Loucy (cell line): ENCODE measurements around the gene CCDC158.
A peak's percentile ranks its signal among the peaks of the same experiment; 100 is the strongest.

Source experiments
- H2AFZ ChIP-seq: fragments of 200-600 bp; sonication (generic); 2 replicates; pipeline ENCODE4 v1.6.0; 2016; ENCODE audit warnings: antibody characterized with exemption, mild to moderate bottlenecking, low read length, moderate library complexity
- H3F3A ChIP-seq: fragments of 200-600 bp; 2 replicates; pipeline ENCODE4 v1.6.0; 2016; ENCODE audit warnings: antibody characterized with exemption, low read depth, mild to moderate bottlenecking
- H3K27me3 ChIP-seq: fragments of 200-600 bp; sonication (generic); 2 replicates; pipeline ENCODE4 v1.6.1; 2014; ENCODE audit warnings: low read length, mild to moderate bottlenecking; ENCODE audit not compliant: insufficient read depth, poor library complexity, severe bottlenecking
- H3K36me3 ChIP-seq: fragments of 200-600 bp; sonication (generic); 2 replicates; pipeline ENCODE4 v1.6.1; 2016; ENCODE audit warnings: low read length; ENCODE audit not compliant: insufficient read depth
- H3K4me1 ChIP-seq: fragments of 200-600 bp; sonication (generic); 2 replicates; pipeline ENCODE4 v1.5.1; 2014; ENCODE audit warnings: low read length, mild to moderate bottlenecking; ENCODE audit not compliant: insufficient read depth, poor library complexity, severe bottlenecking
- H3K4me2 ChIP-seq: fragments of 200-600 bp; sonication (generic); 2 replicates; pipeline ENCODE4 v1.6.0; 2014; ENCODE audit warnings: antibody characterized with exemption, low read length, low read depth, mild to moderate bottlenecking; ENCODE audit not compliant: poor library complexity, severe bottlenecking
- H3K4me3 ChIP-seq: fragments of 200-600 bp; sonication (generic); 2 replicates; pipeline ENCODE4 v1.5.1; 2014; ENCODE audit warnings: low read length, mild to moderate bottlenecking, mixed read lengths; ENCODE audit not compliant: poor library complexity, severe bottlenecking
- H3K79me2 ChIP-seq: fragments of 200-600 bp; sonication (generic); 2 replicates; pipeline ENCODE4 v1.6.1; 2014; ENCODE audit warnings: low read length; ENCODE audit not compliant: insufficient read depth
- H3K9ac ChIP-seq: fragments of 200-600 bp; sonication (generic); 2 replicates; pipeline ENCODE4 v1.6.0; 2014; ENCODE audit warnings: mild to moderate bottlenecking, low read depth, low read length, moderate library complexity; ENCODE audit not compliant: poor library complexity, severe bottlenecking
- H3K9me2 ChIP-seq: fragments of 200-600 bp; sonication (generic); replicated peaks from 2 replicates; pipeline ENCODE4 v1.6.1; 2016; ENCODE audit warnings: low read depth, low read length, mixed read lengths
- H3K9me3 ChIP-seq: fragments of 200-600 bp; sonication (generic); 2 replicates; pipeline ENCODE4 v1.6.1; 2014; ENCODE audit warnings: mild to moderate bottlenecking, antibody characterized with exemption, low read length, low read depth; ENCODE audit not compliant: insufficient read depth
- H4K20me1 ChIP-seq: fragments of 200-600 bp; sonication (generic); 2 replicates; pipeline ENCODE4 v1.6.0; 2014; ENCODE audit warnings: antibody characterized with exemption, low read length, mild to moderate bottlenecking; ENCODE audit not compliant: insufficient read depth, poor library complexity, severe bottlenecking
- CTCF ChIP-seq: fragments of 200-600 bp; sonication (generic); conservative IDR thresholded peaks from 2 replicates; pipeline ENCODE4 v1.5.1; 2014; ENCODE audit warnings: mild to moderate bottlenecking, antibody characterized with exemption, low read length
- EZH2phosphoT487 ChIP-seq: fragments of 200-600 bp; IDR thresholded peaks from 2 replicates; pipeline ENCODE4 v1.6.1; 2018; ENCODE audit warnings: antibody characterized with exemption, mild to moderate bottlenecking, moderate library complexity, borderline replicate concordance

Gene CCDC158

GRCh38 chr4:76374798-76375197 lies 46.1 kb downstream of the CCDC158 start:
- no peak overlapping the region for H3K9ac ChIP-seq
- no peaks in the 10 kb centered on the region for H4K20me1 ChIP-seq
- H3F3A ChIP-seq = no peaks in the 10 kb centered on the region
- peak overlapping the region; percentile 42; the same call in 1 of the 2 replicates for H2AFZ ChIP-seq
- H3K9me2 ChIP-seq = no peaks in the 10 kb centered on the region
- peaks cover 11% of the 10 kb centered on the region for H3K4me1 ChIP-seq
- H3K9me3 ChIP-seq = no peaks in the 10 kb centered on the region
- H3K27me3 ChIP-seq = no peaks in the 10 kb centered on the region
- no peaks in the 10 kb centered on the region for H3K36me3 ChIP-seq
- H3K79me2 ChIP-seq = no peaks in the 10 kb centered on the region
- H3K4me3 ChIP-seq = peak overlapping the region; percentile 41
- peak overlapping the region; percentile 61 for H3K4me2 ChIP-seq
- TF ChIP-seq EZH2phosphoT487 (no peak), CTCF (no peak; the same call in 1 of the 2 replicates)

- Histone ChIP-seq H3K4me1 (peaks cover 11% of the 10 kb centered on the region), H3K9me3 (no peaks in the 10 kb centered on the region), H3K4me2 (peak overlapping the region; percentile 61), H3K9me2 (no peaks in the 10 kb centered on the region), H3K27me3 (no peaks in the 10 kb centered on the region), H4K20me1 (no peaks in the 10 kb centered on the region), H3F3A (no peaks in the 10 kb centered on the region), H3K79me2 (no peaks in the 10 kb centered on the region), H3K36me3 (no peaks in the 10 kb centered on the region), H3K4me3 (peak overlapping the region; percentile 41), H3K9ac (no peak overlapping the region), H2AFZ (peak overlapping the region; percentile 42; the same call in 1 of the 2 replicates)
- TF ChIP-seq EZH2phosphoT487 (no peak), CTCF (no peak)
Measured at GRCh38 chr4:76373919-76374552, 46.9 kb downstream of the CCDC158 start.

- Histone ChIP-seq H3K4me2 (no peak overlapping the region), H2AFZ (no peak overlapping the region), H3F3A (no peaks in the 10 kb centered on the region), H3K9ac (no peak overlapping the region), H3K27me3 (no peaks in the 10 kb centered on the region), H4K20me1 (no peaks in the 10 kb centered on the region), H3K9me2 (no peaks in the 10 kb centered on the region), H3K79me2 (no peaks in the 10 kb centered on the region), H3K4me1 (no peaks in the 10 kb centered on the region), H3K36me3 (no peaks in the 10 kb centered on the region), H3K4me3 (no peak overlapping the region), H3K9me3 (no peaks in the 10 kb centered on the region)
- TF ChIP-seq EZH2phosphoT487 (no peak), CTCF (no peak)
Measured at GRCh38 chr4:76366737-76367136, 54.2 kb downstream of the CCDC158 start.
